ENCODE measurements around the gene IL17REL. TPM values are rescaled to one million over a fixed set of nuclear protein-coding genes. Genes with fewer than 3 reads are reported as not detected.

IL17REL gene
- total RNA-seq, 1 experiment from 2014 or later = 0.24 TPM

- Mint-ChIP-seq H3K27me3 (ENCODE audit: low read depth) (peaks cover 24% of the 10 kb centered on the region), H3K27ac (no peak overlapping the region), H3K4me3 (no peak overlapping the region), H3K4me1 (peaks cover 9% of the 10 kb centered on the region), H3K36me3 (peaks cover 6% of the 10 kb centered on the region; the same call in 1 of the 2 replicates), H3K9me3 (peaks cover 11% of the 10 kb centered on the region)
- ChIA-PET CTCF (interaction anchor here (0.8 to 5.5 kb wide), 5 partner anchors 13 to 65 kb away, joined by 3 to 50 read pairs (median 17); no protein-coding TSS in a partner anchor), POLR2A (no interaction called here)
- ATAC-seq (no peak), DNase-seq (ENCODE audit: low spot score) (no peak)
- TF ChIP-seq ATF1 (CRISPR knock-in tag; IDR thresholded peaks at IDR 0.05) (no peak), NFE2L1 (CRISPR knock-in tag; IDR thresholded peaks at IDR 0.05) (no peak), ZMAT4 (CRISPR knock-in tag; IDR thresholded peaks at IDR 0.05) (no peak), GRHL2 (CRISPR knock-in tag; IDR thresholded peaks at IDR 0.05; ENCODE audit: insufficient replicate concordance, severe bottlenecking) (no peak), ZNF416 (CRISPR knock-in tag; IDR thresholded peaks at IDR 0.05) (no peak), PRRX2 (CRISPR knock-in tag; IDR thresholded peaks at IDR 0.05) (no peak), ZSCAN18 (CRISPR knock-in tag; IDR thresholded peaks at IDR 0.05) (no peak), NR2C2 (CRISPR knock-in tag; IDR thresholded peaks at IDR 0.05) (no peak), ZBTB21 (CRISPR knock-in tag; IDR thresholded peaks at IDR 0.05; ENCODE audit: borderline replicate concordance) (no peak), SP1 (CRISPR knock-in tag; conservative IDR thresholded peaks at IDR 0.05) (no peak), ZNF423 (CRISPR knock-in tag; IDR thresholded peaks at IDR 0.05) (no peak), FOXJ3 (CRISPR knock-in tag; IDR thresholded peaks at IDR 0.05; ENCODE audit: borderline replicate concordance) (no peak)
- TF ChIP-seq, protein P1, sequence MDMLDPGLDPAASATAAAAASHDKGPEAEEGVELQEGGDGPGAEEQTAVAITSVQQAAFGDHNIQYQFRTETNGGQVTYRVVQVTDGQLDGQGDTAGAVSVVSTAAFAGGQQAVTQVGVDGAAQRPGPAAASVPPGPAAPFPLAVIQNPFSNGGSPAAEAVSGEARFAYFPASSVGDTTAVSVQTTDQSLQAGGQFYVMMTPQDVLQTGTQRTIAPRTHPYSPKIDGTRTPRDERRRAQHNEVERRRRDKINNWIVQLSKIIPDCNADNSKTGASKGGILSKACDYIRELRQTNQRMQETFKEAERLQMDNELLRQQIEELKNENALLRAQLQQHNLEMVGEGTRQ (CRISPR knock-in tag; IDR thresholded peaks at IDR 0.05) = no peak
- TF ChIP-seq, protein P2, sequence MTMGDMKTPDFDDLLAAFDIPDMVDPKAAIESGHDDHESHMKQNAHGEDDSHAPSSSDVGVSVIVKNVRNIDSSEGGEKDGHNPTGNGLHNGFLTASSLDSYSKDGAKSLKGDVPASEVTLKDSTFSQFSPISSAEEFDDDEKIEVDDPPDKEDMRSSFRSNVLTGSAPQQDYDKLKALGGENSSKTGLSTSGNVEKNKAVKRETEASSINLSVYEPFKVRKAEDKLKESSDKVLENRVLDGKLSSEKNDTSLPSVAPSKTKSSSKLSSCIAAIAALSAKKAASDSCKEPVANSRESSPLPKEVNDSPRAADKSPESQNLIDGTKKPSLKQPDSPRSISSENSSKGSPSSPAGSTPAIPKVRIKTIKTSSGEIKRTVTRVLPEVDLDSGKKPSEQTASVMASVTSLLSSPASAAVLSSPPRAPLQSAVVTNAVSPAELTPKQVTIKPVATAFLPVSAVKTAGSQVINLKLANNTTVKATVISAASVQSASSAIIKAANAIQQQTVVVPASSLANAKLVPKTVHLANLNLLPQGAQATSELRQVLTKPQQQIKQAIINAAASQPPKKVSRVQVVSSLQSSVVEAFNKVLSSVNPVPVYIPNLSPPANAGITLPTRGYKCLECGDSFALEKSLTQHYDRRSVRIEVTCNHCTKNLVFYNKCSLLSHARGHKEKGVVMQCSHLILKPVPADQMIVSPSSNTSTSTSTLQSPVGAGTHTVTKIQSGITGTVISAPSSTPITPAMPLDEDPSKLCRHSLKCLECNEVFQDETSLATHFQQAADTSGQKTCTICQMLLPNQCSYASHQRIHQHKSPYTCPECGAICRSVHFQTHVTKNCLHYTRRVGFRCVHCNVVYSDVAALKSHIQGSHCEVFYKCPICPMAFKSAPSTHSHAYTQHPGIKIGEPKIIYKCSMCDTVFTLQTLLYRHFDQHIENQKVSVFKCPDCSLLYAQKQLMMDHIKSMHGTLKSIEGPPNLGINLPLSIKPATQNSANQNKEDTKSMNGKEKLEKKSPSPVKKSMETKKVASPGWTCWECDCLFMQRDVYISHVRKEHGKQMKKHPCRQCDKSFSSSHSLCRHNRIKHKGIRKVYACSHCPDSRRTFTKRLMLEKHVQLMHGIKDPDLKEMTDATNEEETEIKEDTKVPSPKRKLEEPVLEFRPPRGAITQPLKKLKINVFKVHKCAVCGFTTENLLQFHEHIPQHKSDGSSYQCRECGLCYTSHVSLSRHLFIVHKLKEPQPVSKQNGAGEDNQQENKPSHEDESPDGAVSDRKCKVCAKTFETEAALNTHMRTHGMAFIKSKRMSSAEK (CRISPR knock-in tag; IDR thresholded peaks at IDR 0.05; ENCODE audit: borderline replicate concordance) = no peak
- TF ChIP-seq, protein P3, sequence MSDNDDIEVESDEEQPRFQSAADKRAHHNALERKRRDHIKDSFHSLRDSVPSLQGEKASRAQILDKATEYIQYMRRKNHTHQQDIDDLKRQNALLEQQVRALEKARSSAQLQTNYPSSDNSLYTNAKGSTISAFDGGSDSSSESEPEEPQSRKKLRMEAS (CRISPR knock-in tag; IDR thresholded peaks at IDR 0.05) = no peak
- TF ChIP-seq, protein P4, sequence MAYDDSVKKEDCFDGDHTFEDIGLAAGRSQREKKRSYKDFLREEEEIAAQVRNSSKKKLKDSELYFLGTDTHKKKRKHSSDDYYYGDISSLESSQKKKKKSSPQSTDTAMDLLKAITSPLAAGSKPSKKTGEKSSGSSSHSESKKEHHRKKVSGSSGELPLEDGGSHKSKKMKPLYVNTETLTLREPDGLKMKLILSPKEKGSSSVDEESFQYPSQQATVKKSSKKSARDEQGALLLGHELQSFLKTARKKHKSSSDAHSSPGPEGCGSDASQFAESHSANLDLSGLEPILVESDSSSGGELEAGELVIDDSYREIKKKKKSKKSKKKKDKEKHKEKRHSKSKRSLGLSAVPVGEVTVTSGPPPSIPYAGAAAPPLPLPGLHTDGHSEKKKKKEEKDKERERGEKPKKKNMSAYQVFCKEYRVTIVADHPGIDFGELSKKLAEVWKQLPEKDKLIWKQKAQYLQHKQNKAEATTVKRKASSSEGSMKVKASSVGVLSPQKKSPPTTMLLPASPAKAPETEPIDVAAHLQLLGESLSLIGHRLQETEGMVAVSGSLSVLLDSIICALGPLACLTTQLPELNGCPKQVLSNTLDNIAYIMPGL (CRISPR knock-in tag; IDR thresholded peaks at IDR 0.05) = no peak
- TF ChIP-seq, protein P5, sequence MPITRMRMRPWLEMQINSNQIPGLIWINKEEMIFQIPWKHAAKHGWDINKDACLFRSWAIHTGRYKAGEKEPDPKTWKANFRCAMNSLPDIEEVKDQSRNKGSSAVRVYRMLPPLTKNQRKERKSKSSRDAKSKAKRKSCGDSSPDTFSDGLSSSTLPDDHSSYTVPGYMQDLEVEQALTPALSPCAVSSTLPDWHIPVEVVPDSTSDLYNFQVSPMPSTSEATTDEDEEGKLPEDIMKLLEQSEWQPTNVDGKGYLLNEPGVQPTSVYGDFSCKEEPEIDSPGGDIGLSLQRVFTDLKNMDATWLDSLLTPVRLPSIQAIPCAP (CRISPR knock-in tag; IDR thresholded peaks at IDR 0.05) = no peak
- TF ChIP-seq, protein P6, sequence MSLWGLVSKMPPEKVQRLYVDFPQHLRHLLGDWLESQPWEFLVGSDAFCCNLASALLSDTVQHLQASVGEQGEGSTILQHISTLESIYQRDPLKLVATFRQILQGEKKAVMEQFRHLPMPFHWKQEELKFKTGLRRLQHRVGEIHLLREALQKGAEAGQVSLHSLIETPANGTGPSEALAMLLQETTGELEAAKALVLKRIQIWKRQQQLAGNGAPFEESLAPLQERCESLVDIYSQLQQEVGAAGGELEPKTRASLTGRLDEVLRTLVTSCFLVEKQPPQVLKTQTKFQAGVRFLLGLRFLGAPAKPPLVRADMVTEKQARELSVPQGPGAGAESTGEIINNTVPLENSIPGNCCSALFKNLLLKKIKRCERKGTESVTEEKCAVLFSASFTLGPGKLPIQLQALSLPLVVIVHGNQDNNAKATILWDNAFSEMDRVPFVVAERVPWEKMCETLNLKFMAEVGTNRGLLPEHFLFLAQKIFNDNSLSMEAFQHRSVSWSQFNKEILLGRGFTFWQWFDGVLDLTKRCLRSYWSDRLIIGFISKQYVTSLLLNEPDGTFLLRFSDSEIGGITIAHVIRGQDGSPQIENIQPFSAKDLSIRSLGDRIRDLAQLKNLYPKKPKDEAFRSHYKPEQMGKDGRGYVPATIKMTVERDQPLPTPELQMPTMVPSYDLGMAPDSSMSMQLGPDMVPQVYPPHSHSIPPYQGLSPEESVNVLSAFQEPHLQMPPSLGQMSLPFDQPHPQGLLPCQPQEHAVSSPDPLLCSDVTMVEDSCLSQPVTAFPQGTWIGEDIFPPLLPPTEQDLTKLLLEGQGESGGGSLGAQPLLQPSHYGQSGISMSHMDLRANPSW (CRISPR knock-in tag; conservative IDR thresholded peaks at IDR 0.05; ENCODE audit: low read depth) = no peak
Observed at GRCh38 chr22:49995361-49996118, 17.0 kb downstream of the IL17REL start.

All from WTC11 (cell line).